Natural killer cell treated with Interleukin-12 subunit alpha and Interleukin-12 subunit beta and Interleukin-15 and Interleukin-18, amount 100 ng/mL, for 72 hours (primary cell): ENCODE results near the gene IPO5. TPM values are rescaled to one million over a fixed set of nuclear protein-coding genes. Genes with fewer than 3 reads are reported as not detected.

Experiments
- ATAC-seq, 2 donors: fragments of 150-1000 bp; cut with Tn5 transposase in 1 of 2; sonication (Bioruptor Pico), chemical (Tn5 transposase) in 1 of 2; 2 replicates each; pipeline ENCODE4 v1.10.0; 2021
- DNase-seq: peaks from one replicate; pipeline ENCODE4 v3.0.0; 2022; ENCODE audit warnings: low spot score
- H3K27ac Mint-ChIP-seq, 2 donors: 1 replicate in 1 of 2; 2 replicates in 1 of 2; pipeline ENCODE4 v1.8.0; 2022; ENCODE audit warnings: mixed read lengths in 2 of 2, mild to moderate bottlenecking in 1 of 2, moderate library complexity in 1 of 2
- H3K27me3 Mint-ChIP-seq, 2 donors: 1 replicate in 1 of 2; 2 replicates in 1 of 2; pipeline ENCODE4 v1.8.0; 2022; ENCODE audit warnings: mixed read lengths in 2 of 2
- H3K36me3 Mint-ChIP-seq: one replicate; pipeline ENCODE4 v1.8.0; 2022; ENCODE audit warnings: mixed read lengths
- H3K4me1 Mint-ChIP-seq, 2 donors: 1 replicate in 1 of 2; 2 replicates in 1 of 2; pipeline ENCODE4 v1.8.0; 2022; ENCODE audit warnings: low read depth in 2 of 2, mixed read lengths in 2 of 2, mild to moderate bottlenecking in 1 of 2
- H3K4me3 Mint-ChIP-seq: one replicate; pipeline ENCODE4 v1.8.0; 2022; ENCODE audit warnings: mixed read lengths
- H3K9me3 Mint-ChIP-seq: 2 replicates; pipeline ENCODE4 v1.8.0; 2022; ENCODE audit warnings: mixed read lengths
- total RNA-seq, 2 donors: library from RNA; stranded (reverse); gene quantifications; one replicate each; pipeline ENCODE4 v1.2.3, GENCODE V29; 2022

The IPO5 gene
- total RNA-seq: 100 to 1,000 TPM; 138 to 295 TPM

DNA sequence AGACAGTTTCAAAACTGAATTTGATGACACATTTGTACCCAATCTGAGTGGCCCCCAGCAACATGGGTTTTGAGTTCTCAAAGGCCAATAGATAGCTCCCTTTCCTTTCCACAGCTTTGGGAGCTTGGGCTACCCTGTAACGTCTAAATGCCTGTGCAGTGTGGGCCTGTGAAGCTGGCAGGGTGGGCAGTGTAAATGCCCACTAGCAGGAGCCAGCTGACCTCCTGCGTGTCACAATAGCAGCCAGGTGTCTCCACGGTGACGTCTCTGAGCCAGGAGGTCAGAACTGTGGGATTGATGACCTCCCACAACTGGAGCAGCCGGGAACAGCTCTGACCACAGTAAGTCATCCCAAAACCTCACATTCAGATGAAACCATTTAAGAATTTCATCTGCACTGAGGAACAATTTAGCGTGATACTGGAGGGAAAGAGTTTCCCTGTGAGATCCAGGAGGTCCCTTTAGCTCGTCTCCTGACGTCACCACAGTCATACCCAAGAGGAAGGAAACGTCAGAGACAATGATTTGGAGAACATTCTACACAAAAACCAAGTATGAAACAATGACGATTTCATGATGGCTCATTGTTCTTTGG lies at the start of gene IPO5:
Gene IPO5 (plus strand): TSS at position 300 of the 595 bp plus-strand sequence. CDS start 23,022 bp downstream, outside the sequence.
- Mint-ChIP-seq H3K27me3 (peaks cover 3 to 15% of the 10 kb centered on the region in 2 donors), H3K9me3 (peaks cover 5% of the 10 kb centered on the region), H3K4me3 (no peak within 1 kb of the TSS), H3K36me3 (peaks cover 6% of the 10 kb centered on the region), H3K4me1 (no peaks in the 10 kb centered on the region), H3K27ac (no peak within 1 kb of the TSS)
- ATAC-seq (no peak), DNase-seq (no peak)

DNA sequence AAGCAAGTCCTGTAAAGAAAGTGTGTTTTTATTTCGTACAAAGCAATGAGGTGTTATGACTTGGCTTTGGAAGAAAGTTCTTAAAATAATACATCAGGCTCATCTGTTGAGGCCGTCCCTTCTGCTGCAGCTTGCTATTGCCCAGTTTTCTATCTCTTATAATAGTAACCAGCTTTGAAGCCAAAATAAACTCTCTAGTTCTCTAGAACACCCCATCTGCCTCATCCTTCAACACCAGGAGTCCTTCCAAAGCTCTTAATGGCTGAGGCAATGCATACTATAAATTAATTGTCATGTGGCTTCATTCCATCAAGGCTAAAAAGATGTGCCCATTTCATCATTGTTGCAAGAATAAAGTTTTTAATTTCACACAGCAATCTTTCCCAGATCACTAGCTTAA lies 49.4 kb upstream of the IPO5 start:
- Mint-ChIP-seq H3K4me3 (no peak overlapping the region), H3K4me1 (no peaks in the 10 kb centered on the region), H3K36me3 (no peaks in the 10 kb centered on the region), H3K9me3 (peaks cover 3% of the 10 kb centered on the region), H3K27me3 (peaks cover 14 to 24% of the 10 kb centered on the region in 2 donors), H3K27ac (no peak overlapping the region)
- no peak for DNase-seq
- ATAC-seq: no peak

DNA sequence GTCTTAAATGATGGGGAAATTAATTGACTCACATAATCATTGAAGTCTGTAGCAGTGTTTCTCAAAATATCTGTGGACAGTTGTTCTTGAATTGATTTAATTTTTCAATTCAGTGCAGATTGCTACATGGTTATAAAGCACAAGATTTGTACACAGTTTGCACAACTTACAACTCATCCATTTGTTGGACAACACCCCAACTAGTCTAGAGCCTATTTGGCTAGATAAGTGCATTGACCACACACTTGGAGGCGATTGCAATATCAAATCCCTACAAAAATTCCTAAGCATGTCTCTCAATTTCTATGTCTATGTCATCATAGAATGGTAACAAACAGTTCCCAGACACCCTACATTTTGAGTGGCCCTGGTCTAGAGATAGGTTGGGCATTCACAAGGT lies 48.0 kb upstream of the IPO5 start:
- H3K36me3 Mint-ChIP-seq: no peaks in the 10 kb centered on the region
- H3K27ac Mint-ChIP-seq: no peak overlapping the region
- peaks cover 3% of the 10 kb centered on the region for H3K9me3 Mint-ChIP-seq
- peaks cover 14 to 31% of the 10 kb centered on the region in 2 donors for H3K27me3 Mint-ChIP-seq
- H3K4me1 Mint-ChIP-seq: no peaks in the 10 kb centered on the region
- no peak overlapping the region for H3K4me3 Mint-ChIP-seq
- DNase-seq (no peak), ATAC-seq (no peak)

DNA sequence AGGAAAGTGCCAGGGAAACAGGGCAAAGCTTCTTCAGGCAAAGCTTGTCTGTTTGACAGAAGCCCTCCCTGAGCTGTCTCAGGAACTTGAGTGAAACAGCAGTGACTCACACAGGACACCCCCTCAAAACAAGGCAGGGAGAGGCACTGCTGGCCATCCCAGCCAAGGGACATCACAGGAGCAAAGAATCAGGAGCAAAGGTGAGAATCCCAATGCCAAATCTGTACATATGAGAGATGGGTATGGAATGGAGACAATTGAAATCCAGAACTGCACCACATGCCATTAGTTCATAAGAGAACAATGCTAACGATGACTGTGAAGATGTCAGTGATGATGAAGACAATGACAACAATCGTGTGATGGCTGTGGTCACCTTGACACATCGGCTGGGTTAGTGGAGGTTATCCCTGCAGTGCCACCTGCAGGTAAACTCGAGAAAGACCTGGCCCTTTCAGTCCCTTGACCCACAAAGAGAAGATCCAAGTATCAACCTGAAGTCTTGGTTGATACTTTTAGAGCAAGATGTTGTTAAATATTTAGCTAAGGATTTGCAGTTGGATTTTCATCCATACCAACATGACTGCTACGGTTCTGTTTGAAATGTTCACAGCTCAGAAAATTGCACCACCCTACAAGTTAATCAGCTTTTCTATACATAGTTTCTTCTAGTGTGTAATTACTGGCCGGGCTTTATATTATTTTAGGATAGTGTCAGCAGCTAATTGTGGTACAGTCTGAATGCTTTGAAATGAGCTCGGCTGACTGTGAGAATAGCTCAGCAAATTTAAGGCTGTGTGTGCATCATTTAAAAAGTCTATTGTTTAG lies 42.0 kb upstream of the IPO5 start:
- H3K27ac Mint-ChIP-seq: no peak overlapping the region
- H3K27me3 Mint-ChIP-seq: peaks cover 15 to 54% of the 10 kb centered on the region in 2 donors
- peaks cover 4% of the 10 kb centered on the region for H3K9me3 Mint-ChIP-seq
- no peak overlapping the region for H3K4me3 Mint-ChIP-seq
- ATAC-seq (peak in 1 of 2 donors; percentile 58), DNase-seq (no peak)
- no peaks in the 10 kb centered on the region for H3K4me1 Mint-ChIP-seq
- H3K36me3 Mint-ChIP-seq: no peaks in the 10 kb centered on the region

DNA sequence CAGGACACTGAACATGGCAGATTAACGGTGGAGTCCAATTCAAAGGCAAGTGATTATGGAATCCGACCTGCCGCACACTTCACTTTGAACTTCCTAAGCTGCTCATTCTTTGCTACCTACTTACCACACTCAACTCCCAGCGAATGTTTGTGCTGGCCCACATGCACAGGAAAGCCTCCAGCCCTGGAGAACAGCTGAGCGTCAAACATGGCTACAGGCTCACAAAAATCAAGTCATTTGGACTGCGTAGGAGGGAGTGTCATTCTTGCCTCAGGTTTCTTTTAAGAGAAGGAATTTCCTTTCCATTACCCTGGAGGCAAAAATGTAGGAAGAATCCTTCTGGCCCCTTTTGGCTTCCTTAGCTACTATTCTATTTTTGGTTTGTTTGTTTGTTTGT lies 41.3 kb upstream of the IPO5 start:
- H3K9me3 Mint-ChIP-seq: peaks cover 4% of the 10 kb centered on the region
- no peak overlapping the region for H3K27ac Mint-ChIP-seq
- no peak overlapping the region for H3K4me3 Mint-ChIP-seq
- no peak for ATAC-seq
- H3K27me3 Mint-ChIP-seq: peaks cover 15 to 54% of the 10 kb centered on the region in 2 donors
- DNase-seq: no peak
- H3K36me3 Mint-ChIP-seq: no peaks in the 10 kb centered on the region
- H3K4me1 Mint-ChIP-seq: no peaks in the 10 kb centered on the region

DNA sequence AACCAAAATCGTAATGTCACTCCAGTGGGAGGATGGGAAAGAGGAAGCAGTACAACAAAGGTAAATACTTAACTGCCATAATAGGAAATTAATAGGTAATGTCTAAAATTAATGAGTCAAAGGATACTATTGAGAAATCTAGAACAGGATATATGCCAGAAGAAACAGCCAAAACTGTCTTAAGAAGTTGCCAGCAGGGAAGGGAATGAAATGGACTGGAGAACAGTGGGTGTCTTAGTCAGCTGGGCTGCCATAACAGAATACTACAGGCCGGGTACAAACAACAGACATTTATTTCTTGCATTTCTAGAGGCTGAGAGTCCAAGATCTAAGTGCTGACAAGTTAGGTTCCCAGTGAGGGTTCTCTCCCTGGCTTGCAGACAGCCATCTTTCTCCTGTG lies 40.3 kb upstream of the IPO5 start:
- H3K36me3 Mint-ChIP-seq: no peaks in the 10 kb centered on the region

DNA sequence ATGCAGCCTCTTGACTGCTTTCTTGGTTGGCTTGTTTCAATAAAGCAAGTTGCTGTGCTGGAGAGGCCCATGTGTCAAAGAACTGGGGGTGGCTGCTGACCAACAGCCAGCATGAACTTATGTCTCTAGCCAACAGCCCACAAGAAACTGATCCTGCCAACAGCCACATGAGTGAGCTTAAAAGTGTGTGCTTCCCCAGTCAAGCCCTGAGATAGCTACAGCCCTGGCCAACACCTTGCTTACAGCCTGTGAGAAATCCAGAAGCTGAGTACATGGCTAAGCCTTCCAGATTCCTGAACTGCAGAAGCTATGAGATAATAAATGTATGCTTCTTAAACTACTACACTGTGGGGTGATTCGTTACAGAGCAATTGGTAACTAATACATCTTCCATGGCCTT lies 38.9 kb upstream of the IPO5 start:
- no peak for DNase-seq
- ATAC-seq: no peak

More for the DNA sequence above, 40.3 kb upstream of the IPO5 start:
- DNase-seq (no peak), ATAC-seq (no peak)
- Mint-ChIP-seq H3K9me3 (peaks cover 4% of the 10 kb centered on the region), H3K27ac (no peak overlapping the region), H3K4me1 (no peaks in the 10 kb centered on the region), H3K27me3 (peaks cover 12 to 49% of the 10 kb centered on the region in 2 donors), H3K4me3 (no peak overlapping the region)

DNA sequence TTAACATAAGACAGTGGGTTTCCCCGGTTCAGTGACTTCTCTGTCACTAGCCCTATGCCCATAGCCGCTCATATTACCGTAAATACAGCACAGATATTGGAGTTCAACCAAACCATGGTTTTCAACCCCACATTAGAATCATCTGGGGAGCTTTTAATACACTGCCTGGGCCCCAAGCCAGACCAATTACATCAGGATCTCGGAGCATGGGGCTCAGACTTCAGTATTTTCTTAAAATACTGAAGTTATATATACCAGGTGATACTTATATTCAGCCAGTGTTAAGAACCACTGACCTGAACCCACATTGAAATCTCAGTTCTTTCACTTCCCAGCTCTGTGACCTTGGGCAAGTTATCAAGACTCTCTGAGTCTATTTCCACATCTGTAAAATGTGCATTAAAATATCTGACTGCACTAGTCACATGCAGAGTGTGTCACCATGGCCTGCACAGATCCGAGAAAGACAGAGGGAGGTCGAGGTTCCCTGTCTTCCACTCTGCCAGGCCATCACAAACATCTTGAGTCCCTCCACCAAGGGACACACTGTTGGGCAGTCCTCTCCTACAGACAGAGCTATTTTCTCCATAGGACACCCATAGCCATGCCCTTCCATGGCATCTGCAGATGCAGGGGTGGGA lies 32.2 kb upstream of the IPO5 start:
- peak in 1 of 2 donors; percentile 52 for ATAC-seq
- Mint-ChIP-seq H3K9me3 (peaks cover 5% of the 10 kb centered on the region), H3K27ac (no peak overlapping the region), H3K4me1 (no peaks in the 10 kb centered on the region), H3K27me3 (peaks cover 3 to 18% of the 10 kb centered on the region in 2 donors), H3K36me3 (no peaks in the 10 kb centered on the region), H3K4me3 (no peak overlapping the region)
- no peak for DNase-seq

More for the DNA sequence above, 38.9 kb upstream of the IPO5 start:
- Mint-ChIP-seq H3K4me1 (no peaks in the 10 kb centered on the region), H3K27ac (no peak overlapping the region), H3K27me3 (peaks cover 12 to 45% of the 10 kb centered on the region in 2 donors), H3K9me3 (peaks cover 6% of the 10 kb centered on the region), H3K4me3 (no peak overlapping the region), H3K36me3 (no peaks in the 10 kb centered on the region)

DNA sequence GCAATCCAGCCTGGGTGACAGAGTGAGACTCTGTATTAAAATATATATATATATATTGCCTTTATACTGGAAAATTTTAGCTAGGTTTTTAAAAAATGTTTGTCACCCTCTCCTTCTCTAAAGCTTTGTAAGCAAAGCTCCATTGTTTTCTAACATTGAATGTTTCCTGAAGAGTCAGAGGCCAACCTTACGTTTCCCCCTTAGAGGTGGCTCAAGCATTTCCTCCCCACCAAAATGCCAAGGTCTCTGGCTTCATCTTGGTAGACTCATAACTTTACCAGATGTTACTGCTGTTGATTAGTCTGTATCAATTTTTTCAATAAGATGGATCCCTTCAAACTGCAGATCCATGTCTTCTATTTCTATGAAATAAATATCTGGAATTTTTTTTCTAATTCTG lies 25.2 kb upstream of the IPO5 start:
- Mint-ChIP-seq H3K27me3 (peaks cover 15 to 22% of the 10 kb centered on the region in 2 donors), H3K27ac (no peak overlapping the region)
- no peak for ATAC-seq

DNA sequence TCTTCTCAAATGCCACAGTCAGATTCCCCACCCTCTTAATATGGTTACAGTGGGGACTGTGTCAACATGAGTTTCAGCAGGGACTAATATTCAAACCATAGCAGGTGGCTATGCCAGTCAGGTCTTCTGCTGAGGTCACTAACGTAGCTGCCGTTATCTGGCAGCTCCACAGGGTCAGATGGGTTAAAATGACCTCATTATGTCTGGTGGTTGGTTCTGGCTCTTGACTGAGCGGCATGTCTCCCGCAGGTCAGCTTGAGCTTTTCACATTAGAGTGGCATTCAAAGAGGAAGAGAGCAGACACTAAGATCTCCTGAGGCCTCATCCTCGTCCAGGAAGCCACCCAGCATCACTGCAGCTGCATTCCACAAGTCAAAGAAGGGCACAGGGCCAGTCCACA lies 21.4 kb upstream of the IPO5 start:
- no peaks in the 10 kb centered on the region for H3K36me3 Mint-ChIP-seq
- H3K27me3 Mint-ChIP-seq: peaks cover 22 to 44% of the 10 kb centered on the region in 2 donors
- no peak for ATAC-seq
- DNase-seq: no peak
- no peaks in the 10 kb centered on the region for H3K4me1 Mint-ChIP-seq
- no peak overlapping the region for H3K27ac Mint-ChIP-seq
- no peak overlapping the region for H3K4me3 Mint-ChIP-seq
- no peaks in the 10 kb centered on the region for H3K9me3 Mint-ChIP-seq

More for the DNA sequence above, 25.2 kb upstream of the IPO5 start:
- Mint-ChIP-seq H3K36me3 (no peaks in the 10 kb centered on the region), H3K4me1 (no peaks in the 10 kb centered on the region), H3K9me3 (no peaks in the 10 kb centered on the region), H3K4me3 (no peak overlapping the region)
- DNase-seq: no peak

DNA sequence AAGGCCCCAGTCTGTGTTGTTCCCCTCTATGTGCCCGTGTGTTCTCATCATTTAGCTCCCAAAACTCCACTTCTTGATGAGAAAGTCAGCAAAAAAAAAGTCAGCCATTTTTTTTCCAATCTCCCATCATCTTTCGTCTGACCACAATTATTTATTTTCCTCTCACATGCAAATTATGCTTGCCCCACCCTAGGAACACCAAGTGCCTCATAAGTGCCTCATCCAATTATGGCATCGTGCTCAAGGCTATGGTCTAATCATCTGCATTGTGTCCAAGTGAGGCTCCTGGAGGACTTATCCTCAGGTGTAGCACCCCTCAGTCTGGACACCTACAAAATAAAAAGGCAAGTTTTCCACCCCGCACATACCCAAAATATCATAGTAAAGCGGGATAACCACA lies 20.8 kb upstream of the IPO5 start:
- Mint-ChIP-seq H3K4me1 (no peaks in the 10 kb centered on the region), H3K36me3 (no peaks in the 10 kb centered on the region), H3K9me3 (no peaks in the 10 kb centered on the region), H3K27ac (no peak overlapping the region), H3K27me3 (peaks cover 22 to 45% of the 10 kb centered on the region in 2 donors), H3K4me3 (no peak overlapping the region)
- ATAC-seq: no peak
- DNase-seq: no peak

DNA sequence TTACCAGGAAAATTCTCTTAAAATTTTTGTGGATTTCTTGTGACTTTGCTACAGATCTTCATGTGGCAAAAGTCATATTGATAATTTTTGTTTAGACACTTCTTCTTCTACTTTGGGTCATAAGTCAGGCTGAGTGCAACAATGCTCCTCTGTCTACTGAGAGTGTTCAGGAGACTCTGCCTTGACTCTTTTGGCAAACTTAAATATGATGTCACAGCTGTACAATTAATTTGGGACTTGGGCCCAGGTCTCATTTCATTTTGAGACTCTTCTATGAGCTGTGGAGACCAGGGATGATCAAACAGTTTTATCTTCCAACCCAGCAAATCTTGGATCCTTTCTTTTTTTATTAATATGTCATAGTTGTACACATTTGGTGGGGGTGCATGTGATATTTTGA lies 19.7 kb upstream of the IPO5 start:
- ATAC-seq: no peak
- Mint-ChIP-seq H3K4me3 (no peak overlapping the region), H3K36me3 (no peaks in the 10 kb centered on the region), H3K9me3 (no peaks in the 10 kb centered on the region), H3K4me1 (no peaks in the 10 kb centered on the region), H3K27ac (no peak overlapping the region), H3K27me3 (peaks cover 28 to 49% of the 10 kb centered on the region in 2 donors)
- no peak for DNase-seq

DNA sequence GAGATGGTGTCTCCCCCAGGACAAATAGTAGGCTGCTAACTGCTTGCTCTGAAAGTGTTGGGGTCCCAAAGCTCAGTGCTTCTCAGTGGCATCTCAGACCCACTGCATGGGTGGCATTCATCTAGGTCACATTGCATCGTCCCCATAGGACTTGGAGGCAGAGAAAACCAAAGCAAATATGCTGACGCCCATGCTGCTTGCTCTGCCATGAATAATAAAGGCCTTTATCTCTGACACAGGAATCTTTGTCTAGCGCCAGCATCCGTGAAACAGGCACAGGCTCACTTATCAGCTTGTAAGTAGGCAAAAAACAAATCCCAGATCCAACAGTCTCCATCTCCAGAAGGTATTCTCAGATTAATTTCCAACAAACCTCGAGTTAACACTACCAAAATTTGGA lies 18.9 kb upstream of the IPO5 start:
- Mint-ChIP-seq H3K4me3 (no peak overlapping the region), H3K4me1 (no peaks in the 10 kb centered on the region), H3K27me3 (peaks cover 26 to 43% of the 10 kb centered on the region in 2 donors), H3K27ac (no peak overlapping the region), H3K9me3 (no peaks in the 10 kb centered on the region), H3K36me3 (no peaks in the 10 kb centered on the region)
- DNase-seq (no peak), ATAC-seq (no peak)

DNA sequence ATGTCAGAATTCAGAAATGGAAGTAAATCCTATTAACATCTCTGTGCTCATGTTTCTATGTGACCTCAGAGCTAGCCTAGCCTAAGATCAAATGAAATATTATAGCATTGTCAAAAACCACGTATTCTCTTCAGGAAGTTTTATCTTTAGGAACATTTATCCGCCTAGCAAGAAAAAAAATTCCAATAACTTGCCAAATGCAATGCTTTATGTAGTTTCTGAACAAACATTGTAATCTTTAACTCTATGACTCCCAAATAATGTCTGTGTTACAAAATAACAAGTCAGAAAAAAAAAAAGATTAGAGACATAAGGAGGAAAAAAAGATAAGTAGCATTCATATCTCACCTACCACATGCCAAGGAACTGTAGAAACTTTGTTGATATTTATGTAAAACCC lies 18.4 kb upstream of the IPO5 start:
- no peak overlapping the region for H3K4me3 Mint-ChIP-seq
- H3K36me3 Mint-ChIP-seq: no peaks in the 10 kb centered on the region
- peaks cover 29 to 45% of the 10 kb centered on the region in 2 donors for H3K27me3 Mint-ChIP-seq
- no peak overlapping the region for H3K27ac Mint-ChIP-seq
- no peak for ATAC-seq
- H3K4me1 Mint-ChIP-seq: no peaks in the 10 kb centered on the region
- no peaks in the 10 kb centered on the region for H3K9me3 Mint-ChIP-seq
- no peak for DNase-seq
